HL-60/S4 treated with retinoic acid at 250 ng/mL for 4 days and 3 days (cell line): ENCODE results near the gene GPR146.

Source experiments
- in situ Hi-C: fragments of 300-500 bp; cut with MboI; formaldehyde crosslinking; loops from 2 replicates; pipeline ENCODE4 v1.7.0; 2022; ENCODE audit warnings: low sequenced_read_pairs

The GPR146 gene

GRCh38 chr7:1090236-1090635 is 45.9 kb downstream of the GPR146 start:
- in situ Hi-C loops = no loop called here

GRCh38 chr7:1090686-1091643 is 46.6 kb downstream of the GPR146 start:
- in situ Hi-C loops = no loop called here

- in situ Hi-C loops = no loop called here
Measured at GRCh38 chr7:1091644-1092027, 47.3 kb downstream of the GPR146 start.

GRCh38 chr7:1092161-1092632 is 47.9 kb downstream of the GPR146 start:
- in situ Hi-C loops = no loop called here

GRCh38 chr7:1092806-1093501 is 48.6 kb downstream of the GPR146 start:
- in situ Hi-C loops = no loop called here

- in situ Hi-C loops = no loop called here
Measured at GRCh38 chr7:1093502-1093843, 49.1 kb downstream of the GPR146 start.

GRCh38 chr7:1093916-1094508 is 49.7 kb downstream of the GPR146 start:
- in situ Hi-C loops = no loop called here

- in situ Hi-C loops = no loop called here
Measured at GRCh38 chr7:1094870-1095269, 50.5 kb downstream of the GPR146 start.

GRCh38 chr7:1095621-1096155 is 51.3 kb downstream of the GPR146 start:
- in situ Hi-C loops = no loop called here

- in situ Hi-C loops = no loop called here
Measured at GRCh38 chr7:1096156-1097119, 52.1 kb downstream of the GPR146 start.

- in situ Hi-C loops = no loop called here
Measured at GRCh38 chr7:1097120-1097504, 52.8 kb downstream of the GPR146 start.

GRCh38 chr7:1098243-1099153 is 54.2 kb downstream of the GPR146 start:
- in situ Hi-C loops = no loop called here

- in situ Hi-C loops = no loop called here
Measured at GRCh38 chr7:1099154-1099542, 54.8 kb downstream of the GPR146 start.

- in situ Hi-C loops = no loop called here
Measured at GRCh38 chr7:1099637-1100036, 55.3 kb downstream of the GPR146 start.

- in situ Hi-C loops = no loop called here
Measured at GRCh38 chr7:1100386-1100785, 56.0 kb downstream of the GPR146 start.

GRCh38 chr7:1100834-1101562 is 56.7 kb downstream of the GPR146 start:
- in situ Hi-C loops = no loop called here

- in situ Hi-C loops = no loop called here
Measured at GRCh38 chr7:1101563-1102431, 57.5 kb downstream of the GPR146 start.
